Measurements from ENCODE around the gene POMC.
"Not testable (repeated sequence)": the region's sequence is repeated elsewhere in the genome, so short reads cannot be mapped to it uniquely, and the experiment has no call there.

POMC gene

DNA sequence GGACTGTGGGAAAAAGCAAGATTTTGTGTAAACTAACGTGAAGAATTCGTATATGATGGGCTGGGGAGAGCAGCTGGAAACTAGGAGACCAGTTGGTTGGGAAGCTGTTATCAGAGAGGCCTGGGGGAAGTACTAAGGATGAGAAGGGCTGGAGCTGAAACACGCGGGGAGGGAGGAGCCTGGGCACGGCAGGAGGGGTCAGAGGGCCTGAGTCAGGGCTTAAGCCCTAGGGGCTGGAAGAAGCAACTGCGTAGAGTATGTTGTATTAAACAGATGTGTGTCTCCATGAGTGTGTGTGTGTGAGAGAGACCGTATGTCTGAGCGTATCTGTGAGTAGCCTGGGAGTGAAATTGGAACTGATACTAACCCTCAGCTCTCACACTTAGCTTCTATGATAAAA is 8.4 kb downstream of the POMC start:
- no peak overlapping the region for H3K4me2 ChIP-seq (ENCODE audit: low read length)

DNA sequence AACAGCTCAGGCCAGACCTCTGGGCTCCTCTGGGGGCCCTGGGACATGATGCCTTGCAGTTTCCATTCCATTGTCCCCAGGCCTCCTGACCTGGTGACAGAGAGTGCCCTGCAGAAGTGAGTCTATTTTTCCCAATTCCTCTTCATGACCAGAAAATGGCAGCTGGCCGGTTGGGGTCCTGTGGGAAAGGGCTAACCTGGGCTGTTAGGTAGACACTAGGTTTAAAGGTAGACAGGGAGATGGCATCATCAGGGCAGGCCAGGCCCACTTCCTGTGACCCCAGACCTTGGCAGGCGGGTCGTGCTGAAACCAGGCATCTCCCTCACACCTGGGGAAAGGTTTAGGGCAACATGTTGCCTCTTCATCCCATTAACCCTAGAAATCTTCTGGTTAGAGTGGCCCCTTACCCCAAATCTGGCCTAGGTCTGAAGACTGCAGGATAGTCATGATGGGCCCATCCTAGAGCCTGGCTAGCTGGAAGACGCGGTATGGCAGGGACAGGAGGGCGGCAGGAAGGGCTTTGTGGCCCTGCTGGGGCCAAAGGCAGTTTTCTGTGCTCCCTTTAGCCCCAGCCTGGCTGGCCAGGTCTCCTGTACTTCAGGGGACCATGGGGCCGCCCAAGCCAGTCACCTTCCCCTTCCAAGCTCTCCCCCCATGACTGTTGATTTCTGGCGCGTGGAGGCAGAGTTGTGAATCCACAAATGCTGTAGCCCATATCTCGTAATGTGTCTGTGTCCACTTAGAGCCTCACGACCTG is 10.1 kb downstream of the POMC start:
- no peak overlapping the region for H2AFZ ChIP-seq (ENCODE audit: low read depth, low read length)
- no peaks in the 10 kb centered on the region for H4K20me1 ChIP-seq (ENCODE audit: insufficient read depth, low read length)
- H3K4me2 ChIP-seq (ENCODE audit: low read length) = no peak overlapping the region
- TF ChIP-seq EZH2phosphoT487 (IDR thresholded peaks at IDR 0.05; ENCODE audit: low read depth) = no peak
- TF ChIP-seq, protein P1, sequence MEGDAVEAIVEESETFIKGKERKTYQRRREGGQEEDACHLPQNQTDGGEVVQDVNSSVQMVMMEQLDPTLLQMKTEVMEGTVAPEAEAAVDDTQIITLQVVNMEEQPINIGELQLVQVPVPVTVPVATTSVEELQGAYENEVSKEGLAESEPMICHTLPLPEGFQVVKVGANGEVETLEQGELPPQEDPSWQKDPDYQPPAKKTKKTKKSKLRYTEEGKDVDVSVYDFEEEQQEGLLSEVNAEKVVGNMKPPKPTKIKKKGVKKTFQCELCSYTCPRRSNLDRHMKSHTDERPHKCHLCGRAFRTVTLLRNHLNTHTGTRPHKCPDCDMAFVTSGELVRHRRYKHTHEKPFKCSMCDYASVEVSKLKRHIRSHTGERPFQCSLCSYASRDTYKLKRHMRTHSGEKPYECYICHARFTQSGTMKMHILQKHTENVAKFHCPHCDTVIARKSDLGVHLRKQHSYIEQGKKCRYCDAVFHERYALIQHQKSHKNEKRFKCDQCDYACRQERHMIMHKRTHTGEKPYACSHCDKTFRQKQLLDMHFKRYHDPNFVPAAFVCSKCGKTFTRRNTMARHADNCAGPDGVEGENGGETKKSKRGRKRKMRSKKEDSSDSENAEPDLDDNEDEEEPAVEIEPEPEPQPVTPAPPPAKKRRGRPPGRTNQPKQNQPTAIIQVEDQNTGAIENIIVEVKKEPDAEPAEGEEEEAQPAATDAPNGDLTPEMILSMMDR (IDR thresholded peaks at IDR 0.05; ENCODE audit: low read depth, low read length) = no peak
- no peak overlapping the region for H3K27ac ChIP-seq (ENCODE audit: low read length)
- H3K9me3 ChIP-seq (ENCODE audit: insufficient read depth, low read length) = no peaks in the 10 kb centered on the region
- H3K79me2 ChIP-seq (ENCODE audit: low read length) = no peaks in the 10 kb centered on the region
- no peaks in the 10 kb centered on the region for H3K36me3 ChIP-seq (replicated peaks; ENCODE audit: low read depth, low read length)
- H3K4me3 ChIP-seq (ENCODE audit: low read length) = no peak overlapping the region
- peaks cover 20% of the 10 kb centered on the region; the same call in 1 of the 2 replicates for H3K27me3 ChIP-seq (ENCODE audit: low read depth, low read length)
- no peak overlapping the region for H3K9ac ChIP-seq (ENCODE audit: low read length)
- no peaks in the 10 kb centered on the region for H3K4me1 ChIP-seq (ENCODE audit: low read length)

More for the DNA sequence above, 8.4 kb downstream of the POMC start:
- H3K36me3 ChIP-seq (replicated peaks; ENCODE audit: low read depth, low read length) = no peaks in the 10 kb centered on the region
- H3K27ac ChIP-seq (ENCODE audit: low read length) = no peak overlapping the region
- H3K9me3 ChIP-seq (ENCODE audit: insufficient read depth, low read length) = no peaks in the 10 kb centered on the region
- H3K79me2 ChIP-seq (ENCODE audit: low read length) = no peaks in the 10 kb centered on the region
- H2AFZ ChIP-seq (ENCODE audit: low read depth, low read length) = no peak overlapping the region
- H4K20me1 ChIP-seq (ENCODE audit: insufficient read depth, low read length) = no peaks in the 10 kb centered on the region
- H3K9ac ChIP-seq (ENCODE audit: low read length) = no peak overlapping the region
- TF ChIP-seq, protein P1 (IDR thresholded peaks at IDR 0.05; ENCODE audit: low read depth, low read length) = no peak
- TF ChIP-seq EZH2phosphoT487 (IDR thresholded peaks at IDR 0.05; ENCODE audit: low read depth) = no peak
- no peak overlapping the region for H3K4me3 ChIP-seq (ENCODE audit: low read length)
- no peaks in the 10 kb centered on the region for H3K4me1 ChIP-seq (ENCODE audit: low read length)
- peaks cover 20% of the 10 kb centered on the region for H3K27me3 ChIP-seq (ENCODE audit: low read depth, low read length)

DNA sequence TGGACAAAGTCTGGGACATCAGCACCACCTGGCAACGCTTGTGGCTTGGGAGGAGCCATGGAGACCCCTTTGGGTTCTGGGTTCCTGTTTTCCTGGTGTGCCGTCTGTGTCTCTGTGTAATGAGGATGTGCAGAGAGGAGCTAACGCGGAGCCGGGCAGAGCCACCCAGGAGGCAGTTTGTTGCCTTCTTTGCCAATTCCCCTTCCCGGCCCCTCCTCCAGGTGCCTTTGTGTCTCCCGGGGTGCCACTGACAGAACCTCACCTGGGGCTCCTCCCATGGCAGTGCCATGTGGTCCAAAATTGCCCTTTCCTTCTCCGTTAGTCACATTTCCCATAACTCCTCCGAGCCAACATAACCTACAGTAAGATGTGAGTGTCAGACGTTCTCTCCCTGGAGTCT is 13.0 kb downstream of the POMC start:
- Histone ChIP-seq H3K36me3 (replicated peaks; ENCODE audit: low read depth, low read length) (no peaks in the 10 kb centered on the region), H3K79me2 (ENCODE audit: low read length) (no peaks in the 10 kb centered on the region), H4K20me1 (ENCODE audit: insufficient read depth, low read length) (no peaks in the 10 kb centered on the region), H3K9me3 (ENCODE audit: insufficient read depth, low read length) (no peaks in the 10 kb centered on the region), H3K4me1 (ENCODE audit: low read length) (no peaks in the 10 kb centered on the region), H3K4me2 (ENCODE audit: low read length) (no peak overlapping the region), H3K4me3 (ENCODE audit: low read length) (no peak overlapping the region), H3K9ac (ENCODE audit: low read length) (no peak overlapping the region), H2AFZ (ENCODE audit: low read depth, low read length) (no peak overlapping the region), H3K27me3 (ENCODE audit: low read depth, low read length) (peaks cover 13% of the 10 kb centered on the region; the same call in 1 of the 2 replicates), H3K27ac (ENCODE audit: low read length) (no peak overlapping the region)
- TF ChIP-seq, protein P1 (IDR thresholded peaks at IDR 0.05; ENCODE audit: low read depth, low read length) = no peak
- no peak for TF ChIP-seq EZH2phosphoT487 (IDR thresholded peaks at IDR 0.05; ENCODE audit: low read depth)

DNA sequence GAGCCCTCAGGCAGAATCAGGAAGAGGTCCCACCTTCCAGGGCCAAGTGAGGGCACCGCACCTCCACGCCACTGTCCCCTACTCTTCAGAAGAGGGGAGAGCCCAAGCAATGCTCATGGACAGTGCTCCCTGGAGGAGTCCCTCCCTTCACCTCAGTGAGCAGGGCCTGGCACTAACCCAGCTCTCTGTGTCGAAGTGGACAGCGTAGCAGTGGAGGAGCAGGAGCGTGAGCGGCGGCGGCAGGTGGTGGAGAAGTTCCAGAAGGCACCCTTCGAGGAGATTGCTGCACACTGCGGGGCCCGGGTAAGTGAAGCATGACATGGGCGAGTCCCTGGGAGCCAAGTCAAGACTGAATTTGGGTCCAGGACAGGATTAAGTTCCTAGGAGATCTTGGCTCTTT is 16.7 kb downstream of the POMC start:
- H2AFZ ChIP-seq (ENCODE audit: low read depth, low read length) = no peak overlapping the region
- H3K4me1 ChIP-seq (ENCODE audit: low read length) = no peaks in the 10 kb centered on the region
- peaks cover 13% of the 10 kb centered on the region; the same call in 1 of the 2 replicates for H3K27me3 ChIP-seq (ENCODE audit: low read depth, low read length)
- TF ChIP-seq, protein P1 (IDR thresholded peaks at IDR 0.05; ENCODE audit: low read depth, low read length) = no peak
- TF ChIP-seq EZH2phosphoT487 (IDR thresholded peaks at IDR 0.05; ENCODE audit: low read depth) = no peak
- no peaks in the 10 kb centered on the region for H3K36me3 ChIP-seq (replicated peaks; ENCODE audit: low read depth, low read length)
- no peaks in the 10 kb centered on the region for H4K20me1 ChIP-seq (ENCODE audit: insufficient read depth, low read length)
- no peak overlapping the region for H3K9ac ChIP-seq (ENCODE audit: low read length)
- no peaks in the 10 kb centered on the region for H3K79me2 ChIP-seq (ENCODE audit: low read length)
- H3K4me2 ChIP-seq (ENCODE audit: low read length) = no peak overlapping the region
- H3K27ac ChIP-seq (ENCODE audit: low read length) = no peak overlapping the region
- no peaks in the 10 kb centered on the region for H3K9me3 ChIP-seq (ENCODE audit: insufficient read depth, low read length)
- no peak overlapping the region for H3K4me3 ChIP-seq (ENCODE audit: low read length)

DNA sequence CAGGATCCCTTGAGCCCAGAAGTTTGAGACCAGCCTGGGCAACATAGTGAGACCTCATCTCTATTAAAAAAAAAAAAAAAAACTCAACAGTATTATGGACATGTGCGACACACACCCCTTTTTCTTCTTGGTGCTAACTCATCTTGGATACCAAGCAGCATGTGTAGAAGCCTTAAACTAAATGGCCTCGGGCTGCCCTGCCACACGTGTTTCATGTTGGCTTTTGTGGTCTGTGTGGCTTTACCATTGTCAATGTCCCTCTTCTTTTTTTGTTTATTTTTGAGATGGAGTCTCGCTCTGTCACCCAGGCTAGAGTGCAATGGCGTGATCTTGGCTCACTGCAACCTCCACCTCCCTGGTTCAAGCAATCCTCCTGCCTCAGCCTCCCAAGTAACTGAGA is 17.4 kb downstream of the POMC start:
- not testable (repeated sequence) for H3K4me3 ChIP-seq (ENCODE audit: low read length); H3K4me2 ChIP-seq (ENCODE audit: low read length); H3K36me3 ChIP-seq (replicated peaks; ENCODE audit: low read depth, low read length); H3K27ac ChIP-seq (ENCODE audit: low read length); H3K4me1 ChIP-seq (ENCODE audit: low read length); H2AFZ ChIP-seq (ENCODE audit: low read depth, low read length); H3K79me2 ChIP-seq (ENCODE audit: low read length); H3K9me3 ChIP-seq (ENCODE audit: insufficient read depth, low read length); H4K20me1 ChIP-seq (ENCODE audit: insufficient read depth, low read length); H3K9ac ChIP-seq (ENCODE audit: low read length)
- peaks cover 13% of the 10 kb centered on the region; the same call in 1 of the 2 replicates for H3K27me3 ChIP-seq (ENCODE audit: low read depth, low read length)
